Measurements from ENCODE around the gene LRP11. TPM values are rescaled to one million over a fixed set of nuclear protein-coding genes. Genes with fewer than 3 reads are reported as not detected.
"Not testable (repeated sequence)": the region's sequence is repeated elsewhere in the genome, so short reads cannot be mapped to it uniquely, and the experiment has no call there.

LRP11 gene
- total RNA-seq, 2 experiments from 2014 or later: 6.5 to 7.4 TPM

- peak; percentile 29 for DNase-seq
- no peak overlapping the region for H3K4me3 Mint-ChIP-seq
- CTCF ChIA-PET: no interaction called here
These were observed 31.7 kb upstream of the LRP11 start for GRCh38 chr6:149895833-149896271.

GRCh38 chr6:149895048-149895590 lies 31.0 kb upstream of the LRP11 start:
- no peak overlapping the region for H3K27ac Mint-ChIP-seq
- H3K36me3 Mint-ChIP-seq (ENCODE audit: low read depth): no peaks in the 10 kb centered on the region
- ChIA-PET CTCF (no interaction called here), POLR2A (no interaction called here)
- DNase-seq: no peak
- no peak overlapping the region for H3K4me3 Mint-ChIP-seq
- peaks cover 14% of the 10 kb centered on the region for H3K4me1 Mint-ChIP-seq
- no peaks in the 10 kb centered on the region for H3K9me3 Mint-ChIP-seq
- peaks cover 26% of the 10 kb centered on the region for H3K27me3 Mint-ChIP-seq

More at GRCh38 chr6:149895833-149896271, 31.7 kb upstream of the LRP11 start:
- Mint-ChIP-seq H3K27me3 (peaks cover 23% of the 10 kb centered on the region), H3K9me3 (no peaks in the 10 kb centered on the region), H3K36me3 (ENCODE audit: low read depth) (no peaks in the 10 kb centered on the region), H3K27ac (peak overlapping the region; percentile 11), H3K4me1 (peaks cover 14% of the 10 kb centered on the region)
- POLR2A ChIA-PET: no interaction called here

- CTCF ChIA-PET; DNase-seq; H3K27ac Mint-ChIP-seq; H3K4me3 Mint-ChIP-seq; POLR2A ChIA-PET; H3K36me3 Mint-ChIP-seq (ENCODE audit: low read depth); H3K9me3 Mint-ChIP-seq: not testable (repeated sequence)
- Mint-ChIP-seq H3K4me1 (peaks cover 14% of the 10 kb centered on the region), H3K27me3 (peaks cover 26% of the 10 kb centered on the region)
These were observed 27.7 kb upstream of the LRP11 start for GRCh38 chr6:149891864-149892263.

- POLR2A ChIA-PET: no interaction called here
- H3K36me3 Mint-ChIP-seq (ENCODE audit: low read depth): no peaks in the 10 kb centered on the region
- H3K4me1 Mint-ChIP-seq: peaks cover 9% of the 10 kb centered on the region
These were observed 27.1 kb upstream of the LRP11 start for GRCh38 chr6:149891259-149891658.

GRCh38 chr6:149890629-149891045 lies 26.5 kb upstream of the LRP11 start:
- peaks cover 3% of the 10 kb centered on the region for H3K4me1 Mint-ChIP-seq

More at GRCh38 chr6:149891259-149891658, 27.1 kb upstream of the LRP11 start:
- DNase-seq: no peak
- H3K4me3 Mint-ChIP-seq: no peak overlapping the region
- CTCF ChIA-PET: no interaction called here
- no peak overlapping the region for H3K27ac Mint-ChIP-seq
- H3K27me3 Mint-ChIP-seq: peaks cover 26% of the 10 kb centered on the region
- no peaks in the 10 kb centered on the region for H3K9me3 Mint-ChIP-seq

GRCh38 chr6:149889326-149889725 lies 25.2 kb upstream of the LRP11 start:
- H3K27ac Mint-ChIP-seq: no peak overlapping the region
- no peak for DNase-seq
- no peak overlapping the region for H3K4me3 Mint-ChIP-seq
- POLR2A ChIA-PET: no interaction called here
- no peaks in the 10 kb centered on the region for H3K4me1 Mint-ChIP-seq
- H3K36me3 Mint-ChIP-seq (ENCODE audit: low read depth): no peaks in the 10 kb centered on the region
- H3K9me3 Mint-ChIP-seq: no peaks in the 10 kb centered on the region
- peaks cover 28% of the 10 kb centered on the region for H3K27me3 Mint-ChIP-seq
- CTCF ChIA-PET: interaction anchor here (1.2 kb wide), 1 partner anchor 54 kb away, joined by 4 read pairs; no protein-coding TSS in a partner anchor

More at GRCh38 chr6:149890629-149891045, 26.5 kb upstream of the LRP11 start:
- H3K4me3 Mint-ChIP-seq: no peak overlapping the region
- H3K36me3 Mint-ChIP-seq (ENCODE audit: low read depth): no peaks in the 10 kb centered on the region
- DNase-seq: no peak
- H3K9me3 Mint-ChIP-seq: no peaks in the 10 kb centered on the region
- ChIA-PET POLR2A (no interaction called here), CTCF (no interaction called here)
- H3K27ac Mint-ChIP-seq: no peak overlapping the region
- peaks cover 26% of the 10 kb centered on the region for H3K27me3 Mint-ChIP-seq

GRCh38 chr6:149888659-149889058 lies 24.5 kb upstream of the LRP11 start:
- H3K27me3 Mint-ChIP-seq: peaks cover 22% of the 10 kb centered on the region
- no peaks in the 10 kb centered on the region for H3K36me3 Mint-ChIP-seq (ENCODE audit: low read depth)
- no peak overlapping the region for H3K27ac Mint-ChIP-seq
- CTCF ChIA-PET: interaction anchor here (1.2 kb wide), 1 partner anchor 53 kb away, joined by 4 read pairs; no protein-coding TSS in a partner anchor
- H3K9me3 Mint-ChIP-seq: no peaks in the 10 kb centered on the region
- POLR2A ChIA-PET: no interaction called here
- DNase-seq: no peak
- H3K4me3 Mint-ChIP-seq: no peak overlapping the region
- no peaks in the 10 kb centered on the region for H3K4me1 Mint-ChIP-seq

- Mint-ChIP-seq H3K4me3 (no peak overlapping the region), H3K27me3 (peaks cover 17% of the 10 kb centered on the region), H3K9me3 (no peaks in the 10 kb centered on the region), H3K27ac (no peak overlapping the region), H3K36me3 (ENCODE audit: low read depth) (no peaks in the 10 kb centered on the region), H3K4me1 (no peaks in the 10 kb centered on the region)
- DNase-seq: no peak
- ChIA-PET POLR2A (no interaction called here), CTCF (interaction anchor here (1.2 kb wide), 1 partner anchor 53 kb away, joined by 4 read pairs; no protein-coding TSS in a partner anchor)
These were observed 23.9 kb upstream of the LRP11 start for GRCh38 chr6:149888093-149888492.

- H3K27ac Mint-ChIP-seq: no peak overlapping the region
- DNase-seq: no peak
- ChIA-PET POLR2A (no interaction called here), CTCF (no interaction called here)
- H3K4me3 Mint-ChIP-seq: no peak overlapping the region
- H3K36me3 Mint-ChIP-seq (ENCODE audit: low read depth): no peaks in the 10 kb centered on the region
- H3K27me3 Mint-ChIP-seq: peaks cover 12% of the 10 kb centered on the region
- H3K4me1 Mint-ChIP-seq: no peaks in the 10 kb centered on the region
- no peaks in the 10 kb centered on the region for H3K9me3 Mint-ChIP-seq
These were observed 23.2 kb upstream of the LRP11 start for GRCh38 chr6:149887343-149887742.

GRCh38 chr6:149885888-149886287 lies 21.7 kb upstream of the LRP11 start:
- CTCF ChIA-PET: interaction anchor here (0.7 to 1.7 kb wide), 2 partner anchors 14 to 20 kb away, joined by 3 to 4 read pairs; no protein-coding TSS in a partner anchor

GRCh38 chr6:149884617-149885016 lies 20.5 kb upstream of the LRP11 start:
- CTCF ChIA-PET: no interaction called here
- Mint-ChIP-seq H3K36me3 (ENCODE audit: low read depth) (no peaks in the 10 kb centered on the region), H3K4me1 (no peaks in the 10 kb centered on the region), H3K4me3 (no peak overlapping the region), H3K27ac (no peak overlapping the region), H3K9me3 (no peaks in the 10 kb centered on the region), H3K27me3 (peaks cover 21% of the 10 kb centered on the region)
- POLR2A ChIA-PET: no interaction called here
- DNase-seq: no peak

More at GRCh38 chr6:149885888-149886287, 21.7 kb upstream of the LRP11 start:
- POLR2A ChIA-PET: no interaction called here
- Mint-ChIP-seq H3K36me3 (ENCODE audit: low read depth) (no peaks in the 10 kb centered on the region), H3K4me3 (no peak overlapping the region), H3K27me3 (peaks cover 19% of the 10 kb centered on the region), H3K27ac (no peak overlapping the region), H3K4me1 (no peaks in the 10 kb centered on the region), H3K9me3 (no peaks in the 10 kb centered on the region)
- no peak for DNase-seq

- no peak overlapping the region for H3K4me3 Mint-ChIP-seq
- no peaks in the 10 kb centered on the region for H3K4me1 Mint-ChIP-seq
- no peak for DNase-seq
- peaks cover 23% of the 10 kb centered on the region for H3K27me3 Mint-ChIP-seq
- ChIA-PET POLR2A (no interaction called here), CTCF (no interaction called here)
- no peak overlapping the region for H3K27ac Mint-ChIP-seq
- H3K9me3 Mint-ChIP-seq: no peaks in the 10 kb centered on the region
- no peaks in the 10 kb centered on the region for H3K36me3 Mint-ChIP-seq (ENCODE audit: low read depth)
These were observed 20.1 kb upstream of the LRP11 start for GRCh38 chr6:149884215-149884614.

- ChIA-PET CTCF (interaction anchor here (1.2 kb wide), 1 partner anchor 10 kb away, joined by 3 read pairs; no protein-coding TSS in a partner anchor), POLR2A (no interaction called here)
- Mint-ChIP-seq H3K36me3 (ENCODE audit: low read depth) (no peaks in the 10 kb centered on the region), H3K4me1 (no peaks in the 10 kb centered on the region), H3K27me3 (peaks cover 38% of the 10 kb centered on the region), H3K4me3 (no peak overlapping the region), H3K27ac (no peak overlapping the region), H3K9me3 (no peaks in the 10 kb centered on the region)
- no peak for DNase-seq
These were observed 17.7 kb upstream of the LRP11 start for GRCh38 chr6:149881860-149882259.

Measured in activated CD4-positive, alpha-beta T cell treated with anti-CD3 and anti-CD28 coated beads, Interleukin-2, amount 10 ng/mL, durations not matched to agents 7 days and 5 days (primary cell).